GM23338 (cell line): ENCODE data around the gene IGSF6. TPM values are rescaled to one million over a fixed set of nuclear protein-coding genes. Genes with fewer than 3 reads are reported as not detected.

ENCODE experiments used
- ATAC-seq: fragments of 200-7000 bp; cut with Tn5 transposase; 3 replicates; pipeline ENCODE4 v1.9.1; 2020
- DNase-seq: peaks from one replicate; pipeline ENCODE4 v3.0.0-alpha.2; 2015; ENCODE audit warnings: low spot score
- H2AFZ ChIP-seq: fragments of 200-600 bp; sonication (generic); 2 replicates; pipeline ENCODE4 v1.8.0; 2016; ENCODE audit warnings: antibody characterized with exemption, mild to moderate bottlenecking, moderate library complexity
- H3F3A ChIP-seq: fragments of 200-600 bp; sonication (generic); replicated peaks from 2 replicates; pipeline ENCODE4 v1.8.0; 2017; ENCODE audit warnings: antibody characterized with exemption, mixed run types, low read depth
- H3K27ac ChIP-seq: fragments of 200-600 bp; sonication (generic); 2 replicates; pipeline ENCODE4 v1.6.1; 2016; ENCODE audit warnings: low read depth
- H3K27me3 ChIP-seq: fragments of 200-600 bp; sonication (generic); 2 replicates; pipeline ENCODE4 v1.8.0; 2016; ENCODE audit warnings: mild to moderate bottlenecking, mixed run types, moderate library complexity; ENCODE audit not compliant: insufficient read depth
- H3K36me3 ChIP-seq: fragments of 200-600 bp; sonication (generic); 2 replicates; pipeline ENCODE4 v1.8.0; 2016; ENCODE audit warnings: mild to moderate bottlenecking; ENCODE audit not compliant: insufficient read depth
- H3K4me1 ChIP-seq: fragments of 200-600 bp; sonication (generic); 2 replicates; pipeline ENCODE4 v1.8.0; 2016; ENCODE audit warnings: mild to moderate bottlenecking, moderate library complexity; ENCODE audit not compliant: insufficient read depth
- H3K4me2 ChIP-seq: fragments of 200-600 bp; sonication (generic); 2 replicates; pipeline ENCODE4 v1.7.1; 2017; ENCODE audit warnings: mixed run types
- H3K4me3 ChIP-seq: fragments of 200-600 bp; sonication (generic); 2 replicates; pipeline ENCODE4 v1.6.1; 2016; ENCODE audit warnings: mixed run types
- H3K79me2 ChIP-seq: fragments of 200-600 bp; sonication (generic); replicated peaks from 2 replicates; pipeline ENCODE4 v1.8.0; 2017; ENCODE audit warnings: mild to moderate bottlenecking; ENCODE audit not compliant: insufficient read depth
- H3K9me2 ChIP-seq: fragments of 200-600 bp; sonication (generic); 2 replicates; pipeline ENCODE4 v1.8.0; 2017; ENCODE audit not compliant: insufficient read depth
- H4K20me1 ChIP-seq: fragments of 200-600 bp; sonication (generic); replicated peaks from 2 replicates; pipeline ENCODE4 v1.8.0; 2017; ENCODE audit warnings: mild to moderate bottlenecking; ENCODE audit not compliant: insufficient read depth
- H3K27ac Mint-ChIP-seq: 2 replicates; pipeline ENCODE4 v1.8.0; 2020; ENCODE audit warnings: inconsistent platforms, mild to moderate bottlenecking, moderate library complexity, mixed read lengths
- H3K27me3 Mint-ChIP-seq: 3 replicates; pipeline ENCODE4 v1.8.0; 2022; ENCODE audit warnings: low read depth, mild to moderate bottlenecking, moderate library complexity, mixed read lengths, inconsistent platforms; ENCODE audit not compliant: insufficient read depth, poor library complexity
- H3K36me3 Mint-ChIP-seq: 3 replicates; pipeline ENCODE4 v1.8.0; 2021; ENCODE audit warnings: low read depth, mild to moderate bottlenecking, inconsistent platforms, moderate library complexity, mixed read lengths
- H3K4me1 Mint-ChIP-seq: 3 replicates; pipeline ENCODE4 v1.8.0; 2020; ENCODE audit warnings: mild to moderate bottlenecking, inconsistent platforms, mixed read lengths
- H3K4me3 Mint-ChIP-seq: 3 replicates; pipeline ENCODE4 v1.8.0; 2021; ENCODE audit warnings: moderate library complexity, mild to moderate bottlenecking, inconsistent platforms, mixed read lengths
- H3K9me3 Mint-ChIP-seq: 3 replicates; pipeline ENCODE4 v1.8.0; 2020; ENCODE audit warnings: moderate library complexity, mild to moderate bottlenecking, inconsistent platforms, mixed read lengths
- CREB1 ChIP-seq: fragments of 250-450 bp; sonication (Bioruptor Pico); IDR thresholded peaks from 2 replicates; pipeline ENCODE4 v1.5.0; 2020; ENCODE audit warnings: low read depth, mild to moderate bottlenecking, moderate library complexity
- CTCF ChIP-seq, 2 experiments: fragments of 200-600 bp in 1 of 2; sonication (generic) in 1 of 2; conservative IDR thresholded peaks; 2 replicates each; pipeline versions ENCODE4 v1.5.1 to v1.6.1; 2016 to 2017; ENCODE audit warnings: antibody characterized with exemption in 2 of 2, low read depth in 2 of 2, mild to moderate bottlenecking in 2 of 2, moderate library complexity in 1 of 2
- EZH2 ChIP-seq: fragments of 200-600 bp; sonication (generic); IDR thresholded peaks from one replicate; pipeline ENCODE4 v1.8.0; 2017; ENCODE audit warnings: antibody characterized with exemption, mild to moderate bottlenecking, low read depth; ENCODE audit not compliant: unreplicated experiment
- NANOG ChIP-seq: IDR thresholded peaks from 2 replicates; pipeline ENCODE4 v1.6.1; 2016; ENCODE audit warnings: antibody characterized with exemption, borderline replicate concordance
- POLR2AphosphoS5 ChIP-seq: IDR thresholded peaks from 2 replicates; pipeline ENCODE4 v1.6.1; 2016; ENCODE audit warnings: antibody characterized with exemption, low read depth
- REST ChIP-seq: IDR thresholded peaks from one replicate; pipeline ENCODE4 v1.6.1; 2018; ENCODE audit warnings: antibody characterized with exemption; ENCODE audit not compliant: unreplicated experiment
- ZNF114 ChIP-seq: fragments of 250-450 bp; sonication (Bioruptor Pico); IDR thresholded peaks from 2 replicates; pipeline ENCODE4 v1.5.0; 2020; ENCODE audit warnings: mild to moderate bottlenecking, moderate library complexity
- ZNF331 ChIP-seq: fragments of 250-450 bp; sonication (Bioruptor Pico); IDR thresholded peaks from 2 replicates; pipeline ENCODE4 v1.5.0; 2020; ENCODE audit warnings: low read depth, mild to moderate bottlenecking, moderate library complexity
- polyA plus RNA-seq: library from polyadenylated mRNA; unstranded; fragments of >200 nt; fragmentation: Nextera tagmentation; extraction: Ambion mirVana; gene quantifications from 2 replicates; pipeline ENCODE4 v1.2.1, GENCODE V29; 2016
- total RNA-seq: library from RNA; depleted of rRNA; stranded (reverse); fragments of >200 nt; shearing (Covaris generic); gene quantifications from 2 replicates; pipeline ENCODE4 v1.2.3, GENCODE V29; 2014

IGSF6 gene
- total and polyA plus RNA-seq, 2 experiments from 2014 or later, result 0.19 TPM; not detected in 1

GRCh38 chr16:21698169-21699032, 46.0 kb upstream of the IGSF6 start:
- Histone ChIP-seq H3K27ac (no peak overlapping the region), H4K20me1 (no peaks in the 10 kb centered on the region), H3K9me2 (no peaks in the 10 kb centered on the region), H3K27me3 (no peaks in the 10 kb centered on the region), H3K4me2 (no peak overlapping the region), H2AFZ (no peak overlapping the region; the same call in 1 of the 2 replicates), H3K79me2 (no peaks in the 10 kb centered on the region), H3K4me1 (no peaks in the 10 kb centered on the region), H3K36me3 (no peaks in the 10 kb centered on the region), H3F3A (no peaks in the 10 kb centered on the region), H3K4me3 (no peak overlapping the region)
- peak; percentile 33 for DNase-seq
- Mint-ChIP-seq H3K9me3 (0 out of 3 replicates have a peak, but pooled peaks cover 3% of the 10 kb centered on the region), H3K27ac (no peak overlapping the region), H3K4me1 (peaks cover 3% of the 10 kb centered on the region; the same call in 1 of the 3 replicates), H3K4me3 (no peak overlapping the region), H3K27me3 (peaks cover 2% of the 10 kb centered on the region), H3K36me3 (no peaks in the 10 kb centered on the region)
- peak in 1 of 2 experiments; percentile 38; a peak in 2 of 4 replicates for TF ChIP-seq CTCF (conservative IDR thresholded peaks at IDR 0.05; ENCODE audit: low read depth in 2 of 2)
- TF ChIP-seq ZNF331 (CRISPR knock-in tag), result no peak
- no peak for TF ChIP-seq REST
- ATAC-seq, result no peak

GRCh38 chr16:21697032-21697431, 44.6 kb upstream of the IGSF6 start:
- Histone ChIP-seq H3K4me3 (no peak overlapping the region), H3K79me2 (no peaks in the 10 kb centered on the region), H3K4me2 (no peak overlapping the region), H2AFZ (no peak overlapping the region), H4K20me1 (no peaks in the 10 kb centered on the region), H3K4me1 (no peaks in the 10 kb centered on the region), H3F3A (no peaks in the 10 kb centered on the region), H3K9me2 (no peaks in the 10 kb centered on the region), H3K27me3 (no peaks in the 10 kb centered on the region), H3K36me3 (no peaks in the 10 kb centered on the region), H3K27ac (no peak overlapping the region)
- Mint-ChIP-seq H3K9me3 (0 out of 3 replicates have a peak, but pooled peaks cover under 1% of the 10 kb centered on the region), H3K27ac (no peak overlapping the region), H3K36me3 (no peaks in the 10 kb centered on the region), H3K27me3 (peaks cover 2% of the 10 kb centered on the region), H3K4me1 (peaks cover 3% of the 10 kb centered on the region; the same call in 1 of the 3 replicates), H3K4me3 (no peak overlapping the region)
- ATAC-seq (no peak), DNase-seq (no peak)
- TF ChIP-seq POLR2AphosphoS5 (no peak), CREB1 (CRISPR knock-in tag) (no peak), ZNF114 (no peak), NANOG (no peak), EZH2 (no peak), CTCF (conservative IDR thresholded peaks at IDR 0.05; ENCODE audit: low read depth in 2 of 2) (no peak)
